Upper lobe of right lung (tissue), 1 donor: ENCODE results near the gene ELP1. TPM values are rescaled to one million over a fixed set of nuclear protein-coding genes. Genes with fewer than 3 reads are reported as not detected.
A peak's percentile ranks its signal among the peaks of the same experiment; 100 is the strongest.

Experiments
- ATAC-seq: fragments of 200-7000 bp; cut with Tn5 transposase; one replicate; pipeline ENCODE4 v1.9.1; 2020; ENCODE audit warnings: mild to moderate bottlenecking, moderate library complexity
- DNase-seq: peaks from one replicate; pipeline ENCODE4 v3.0.0-alpha.2; 2020
- H3K27ac ChIP-seq: fragments of 200-600 bp; one replicate; pipeline ENCODE4 v1.8.0; 2022
- H3K27me3 ChIP-seq: fragments of 200-600 bp; one replicate; pipeline ENCODE4 v1.8.0; 2022; ENCODE audit warnings: mild to moderate bottlenecking
- H3K36me3 ChIP-seq: fragments of 200-600 bp; one replicate; pipeline ENCODE4 v1.8.0; 2022
- H3K4me1 ChIP-seq: fragments of 200-600 bp; one replicate; pipeline ENCODE4 v1.8.0; 2022
- H3K4me3 ChIP-seq: fragments of 200-600 bp; one replicate; pipeline ENCODE4 v1.8.0; 2022; ENCODE audit warnings: mild to moderate bottlenecking
- H3K9me3 ChIP-seq: fragments of 200-600 bp; one replicate; pipeline ENCODE4 v1.8.0; 2022
- intact Hi-C: fragments of 100-400 bp; cut with DNase I; formaldehyde crosslinking; loops from one replicate; pipeline ENCODE4 v1.11.0; 2022
- total RNA-seq: library from RNA; stranded (reverse); fragmentation: NEBNext Ultra II Directional; extraction: Animal tissue kit (Norgen Biotek cat#: 25700); gene quantifications from one replicate; pipeline ENCODE4 v1.2.1, GENCODE V29; 2021
- TF ChIP-seq, protein P1 (sequence below): fragments of 200-600 bp; IDR thresholded peaks from one replicate; pipeline ENCODE4 v1.8.0; 2022; ENCODE audit warnings: antibody characterized with exemption
- donor health status: DM: no; HTN: yes; CAD: no; lungs with severe emphysema.

The ELP1 gene
- total RNA-seq, 1 donor from 2014 or later = 18.3 TPM

DNA sequence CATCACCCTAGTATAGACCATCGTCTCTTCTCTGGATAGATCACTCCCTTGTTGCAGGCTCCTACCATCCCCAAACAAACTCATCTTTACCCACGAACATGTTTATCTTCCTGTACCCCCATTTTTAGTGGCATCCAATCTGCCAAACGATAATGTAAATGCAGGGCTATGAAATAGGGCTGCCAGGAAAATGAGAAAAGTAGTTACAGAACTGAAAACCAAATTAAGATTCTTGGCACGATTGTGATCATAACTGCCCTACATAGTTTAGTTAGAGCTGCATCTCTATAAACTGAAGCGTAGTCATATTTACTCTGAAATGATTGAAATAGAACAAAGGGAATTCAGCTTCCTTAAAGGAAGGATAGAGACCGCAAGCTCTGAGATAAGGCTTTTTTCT lies 26.4 kb upstream of the ELP1 start:
- intact Hi-C loops = no loop called here
- no peak for ATAC-seq
- no peaks in the 10 kb centered on the region for H3K4me1 ChIP-seq

DNA sequence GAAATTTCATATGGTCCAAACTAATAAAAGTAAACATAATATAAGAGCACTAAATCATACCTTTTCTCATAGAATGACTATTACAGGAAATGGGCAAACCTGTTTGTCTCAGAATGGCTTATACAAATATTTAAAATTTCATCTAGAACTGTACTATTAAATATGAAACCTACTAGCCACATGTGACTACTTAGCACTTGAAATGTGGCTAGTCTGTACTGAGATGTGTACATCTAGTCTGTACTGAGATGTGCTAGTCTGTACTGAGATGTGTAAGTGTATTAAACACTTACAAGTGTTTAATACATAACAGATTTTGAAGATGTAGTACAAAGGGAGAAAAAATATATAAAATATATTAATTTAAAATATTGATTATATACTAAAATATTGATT lies 22.7 kb upstream of the ELP1 start:
- intact Hi-C loops = no loop called here
- Histone ChIP-seq H3K27ac (no peak overlapping the region), H3K4me3 (no peak overlapping the region), H3K9me3 (no peaks in the 10 kb centered on the region), H3K4me1 (peaks cover 8% of the 10 kb centered on the region), H3K27me3 (no peaks in the 10 kb centered on the region), H3K36me3 (peaks cover 18% of the 10 kb centered on the region)
- TF ChIP-seq, protein P1, sequence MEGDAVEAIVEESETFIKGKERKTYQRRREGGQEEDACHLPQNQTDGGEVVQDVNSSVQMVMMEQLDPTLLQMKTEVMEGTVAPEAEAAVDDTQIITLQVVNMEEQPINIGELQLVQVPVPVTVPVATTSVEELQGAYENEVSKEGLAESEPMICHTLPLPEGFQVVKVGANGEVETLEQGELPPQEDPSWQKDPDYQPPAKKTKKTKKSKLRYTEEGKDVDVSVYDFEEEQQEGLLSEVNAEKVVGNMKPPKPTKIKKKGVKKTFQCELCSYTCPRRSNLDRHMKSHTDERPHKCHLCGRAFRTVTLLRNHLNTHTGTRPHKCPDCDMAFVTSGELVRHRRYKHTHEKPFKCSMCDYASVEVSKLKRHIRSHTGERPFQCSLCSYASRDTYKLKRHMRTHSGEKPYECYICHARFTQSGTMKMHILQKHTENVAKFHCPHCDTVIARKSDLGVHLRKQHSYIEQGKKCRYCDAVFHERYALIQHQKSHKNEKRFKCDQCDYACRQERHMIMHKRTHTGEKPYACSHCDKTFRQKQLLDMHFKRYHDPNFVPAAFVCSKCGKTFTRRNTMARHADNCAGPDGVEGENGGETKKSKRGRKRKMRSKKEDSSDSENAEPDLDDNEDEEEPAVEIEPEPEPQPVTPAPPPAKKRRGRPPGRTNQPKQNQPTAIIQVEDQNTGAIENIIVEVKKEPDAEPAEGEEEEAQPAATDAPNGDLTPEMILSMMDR = no peak
- no peak for DNase-seq
- ATAC-seq = no peak

More for the DNA sequence above, 26.4 kb upstream of the ELP1 start:
- H3K9me3 ChIP-seq = no peaks in the 10 kb centered on the region
- no peak overlapping the region for H3K27ac ChIP-seq
- H3K36me3 ChIP-seq = no peaks in the 10 kb centered on the region
- no peak overlapping the region for H3K4me3 ChIP-seq
- TF ChIP-seq, protein P1 = no peak
- no peaks in the 10 kb centered on the region for H3K27me3 ChIP-seq
- no peak for DNase-seq

DNA sequence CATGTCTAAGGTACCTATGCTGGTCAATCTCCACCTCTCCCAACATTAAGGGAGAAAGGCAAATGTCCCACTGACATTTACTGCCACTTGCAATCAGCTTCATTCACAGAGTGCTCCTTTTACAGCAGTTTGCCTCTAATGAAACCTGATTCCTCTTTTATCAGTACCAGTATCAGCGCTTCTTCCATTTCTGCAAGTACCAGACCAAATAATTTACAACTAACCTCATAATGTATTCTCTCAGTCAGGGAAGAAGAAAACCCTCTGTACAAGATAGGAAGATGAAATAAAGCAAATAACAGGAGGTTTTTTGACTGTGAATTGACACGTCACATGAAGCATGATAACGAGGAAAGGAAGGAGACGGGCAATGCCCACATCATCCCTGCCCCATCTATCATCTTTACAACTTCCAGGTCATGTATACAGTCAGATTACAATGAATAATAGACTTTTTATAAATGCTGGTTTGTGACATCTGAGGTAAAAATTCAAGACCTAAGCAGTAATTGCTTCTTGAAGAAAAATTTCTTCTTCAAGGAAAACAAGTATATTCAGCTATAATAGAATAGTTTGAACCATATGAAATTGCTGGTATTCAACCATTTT lies 22.2 kb upstream of the ELP1 start:
- H3K27ac ChIP-seq = no peak overlapping the region
- intact Hi-C loops = no loop called here
- ATAC-seq (no peak), DNase-seq (no peak)
- TF ChIP-seq, protein P1 = no peak
- H3K27me3 ChIP-seq = no peaks in the 10 kb centered on the region
- peaks cover 8% of the 10 kb centered on the region for H3K4me1 ChIP-seq
- no peak overlapping the region for H3K4me3 ChIP-seq
- no peaks in the 10 kb centered on the region for H3K9me3 ChIP-seq
- peaks cover 18% of the 10 kb centered on the region for H3K36me3 ChIP-seq

DNA sequence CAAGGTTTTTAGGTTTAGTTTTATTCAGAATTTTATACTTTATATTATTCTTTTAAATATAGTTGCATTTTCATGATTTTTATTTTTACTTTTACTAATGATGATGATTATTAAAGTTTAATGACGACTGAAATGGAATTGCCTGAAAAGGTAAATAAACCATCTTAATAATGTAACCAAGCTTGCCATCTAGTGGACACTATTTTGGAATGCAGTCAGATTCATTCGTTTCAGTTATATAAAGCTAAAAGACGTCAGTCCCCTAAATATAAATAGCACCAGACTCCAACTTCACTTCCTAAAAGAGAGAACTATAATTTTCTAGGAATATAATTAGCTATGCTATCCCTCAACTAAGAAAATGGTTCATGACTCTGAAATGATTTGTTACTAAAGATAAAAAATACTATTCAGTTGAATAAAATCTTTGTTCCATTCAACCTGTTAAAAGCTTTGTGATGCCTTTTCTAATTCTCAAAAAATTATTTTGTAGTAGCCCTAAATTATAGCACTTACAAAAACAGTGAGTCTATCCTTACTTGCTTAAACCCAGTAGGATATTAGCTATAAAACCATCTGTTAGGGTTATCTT lies 20.2 kb upstream of the ELP1 start:
- TF ChIP-seq, protein P1 = peak; percentile 71
- intact Hi-C loops = no loop called here
- no peak for DNase-seq

DNA sequence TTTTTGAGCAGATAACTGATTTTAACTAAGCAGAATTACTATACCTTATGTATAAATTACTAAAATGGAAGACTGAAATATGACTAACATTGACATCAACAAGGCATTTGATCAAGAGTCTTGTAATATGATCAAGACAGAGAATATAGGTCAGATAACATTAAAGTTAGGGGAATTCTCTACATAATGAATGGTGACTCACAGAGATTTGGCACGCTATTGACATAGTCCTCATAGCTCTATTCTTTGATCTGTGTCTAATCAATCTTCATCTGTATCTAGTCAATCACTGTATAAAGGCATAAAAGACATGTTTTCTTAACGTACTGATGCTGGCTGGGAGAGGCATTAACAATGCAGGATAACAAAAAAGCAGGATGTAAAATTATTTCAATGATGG lies 17.7 kb upstream of the ELP1 start:
- Histone ChIP-seq H3K36me3 (peaks cover 18% of the 10 kb centered on the region), H3K4me1 (peaks cover 8% of the 10 kb centered on the region), H3K27me3 (no peaks in the 10 kb centered on the region), H3K4me3 (no peak overlapping the region), H3K27ac (no peak overlapping the region), H3K9me3 (no peaks in the 10 kb centered on the region)
- intact Hi-C loops = no loop called here
- TF ChIP-seq, protein P1 = no peak
- ATAC-seq = no peak
- no peak for DNase-seq

More for the DNA sequence above, 20.2 kb upstream of the ELP1 start:
- H3K4me3 ChIP-seq = no peak overlapping the region
- no peak overlapping the region for H3K27ac ChIP-seq
- H3K9me3 ChIP-seq = no peaks in the 10 kb centered on the region
- no peaks in the 10 kb centered on the region for H3K27me3 ChIP-seq
- peak; percentile 59 for ATAC-seq
- peaks cover 18% of the 10 kb centered on the region for H3K36me3 ChIP-seq
- H3K4me1 ChIP-seq = peaks cover 8% of the 10 kb centered on the region
